ENCODE data around the gene MAP1B.
A peak's percentile ranks its signal among the peaks of the same experiment; 100 is the strongest.

Gene MAP1B

DNA sequence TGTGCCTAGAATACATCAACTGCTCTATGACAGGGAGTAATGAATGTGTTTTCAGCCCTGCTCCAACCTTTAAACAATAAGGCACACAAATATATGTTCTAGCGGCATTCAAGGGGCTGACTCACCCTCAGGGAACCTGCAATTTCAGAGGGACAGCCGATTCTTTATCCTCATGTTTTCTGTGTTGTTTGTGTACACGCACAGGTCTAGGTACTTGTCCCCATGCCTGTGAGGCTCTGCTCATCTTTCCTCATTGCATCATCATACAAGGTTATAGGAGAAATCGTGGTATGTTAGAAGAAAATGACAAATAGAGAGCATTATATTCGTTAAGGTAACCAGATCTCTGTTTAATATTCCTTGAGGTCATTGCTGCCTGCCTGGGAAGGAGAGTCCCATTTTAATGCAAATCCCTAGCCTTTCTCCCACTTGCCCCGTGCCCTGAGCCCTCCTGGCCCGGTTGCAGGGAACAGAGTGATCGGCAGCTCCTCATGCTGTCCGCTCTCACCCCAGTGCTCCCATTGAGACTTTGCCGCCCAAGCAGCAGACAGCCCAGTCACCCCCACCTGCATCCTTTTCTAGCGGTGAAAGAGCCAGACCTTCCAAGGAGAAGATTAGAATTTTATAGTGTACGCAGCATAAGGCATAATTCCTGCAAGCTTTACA, 14.6 kb downstream of the MAP1B start:
- no peak for DNase-seq (ENCODE audit: low read depth)
- TF ChIP-seq, protein P1, sequence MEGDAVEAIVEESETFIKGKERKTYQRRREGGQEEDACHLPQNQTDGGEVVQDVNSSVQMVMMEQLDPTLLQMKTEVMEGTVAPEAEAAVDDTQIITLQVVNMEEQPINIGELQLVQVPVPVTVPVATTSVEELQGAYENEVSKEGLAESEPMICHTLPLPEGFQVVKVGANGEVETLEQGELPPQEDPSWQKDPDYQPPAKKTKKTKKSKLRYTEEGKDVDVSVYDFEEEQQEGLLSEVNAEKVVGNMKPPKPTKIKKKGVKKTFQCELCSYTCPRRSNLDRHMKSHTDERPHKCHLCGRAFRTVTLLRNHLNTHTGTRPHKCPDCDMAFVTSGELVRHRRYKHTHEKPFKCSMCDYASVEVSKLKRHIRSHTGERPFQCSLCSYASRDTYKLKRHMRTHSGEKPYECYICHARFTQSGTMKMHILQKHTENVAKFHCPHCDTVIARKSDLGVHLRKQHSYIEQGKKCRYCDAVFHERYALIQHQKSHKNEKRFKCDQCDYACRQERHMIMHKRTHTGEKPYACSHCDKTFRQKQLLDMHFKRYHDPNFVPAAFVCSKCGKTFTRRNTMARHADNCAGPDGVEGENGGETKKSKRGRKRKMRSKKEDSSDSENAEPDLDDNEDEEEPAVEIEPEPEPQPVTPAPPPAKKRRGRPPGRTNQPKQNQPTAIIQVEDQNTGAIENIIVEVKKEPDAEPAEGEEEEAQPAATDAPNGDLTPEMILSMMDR (conservative IDR thresholded peaks at IDR 0.05; ENCODE audit: low read length), result no peak
- no peak overlapping the region for H3K4me3 ChIP-seq (ENCODE audit: low read length)

DNA sequence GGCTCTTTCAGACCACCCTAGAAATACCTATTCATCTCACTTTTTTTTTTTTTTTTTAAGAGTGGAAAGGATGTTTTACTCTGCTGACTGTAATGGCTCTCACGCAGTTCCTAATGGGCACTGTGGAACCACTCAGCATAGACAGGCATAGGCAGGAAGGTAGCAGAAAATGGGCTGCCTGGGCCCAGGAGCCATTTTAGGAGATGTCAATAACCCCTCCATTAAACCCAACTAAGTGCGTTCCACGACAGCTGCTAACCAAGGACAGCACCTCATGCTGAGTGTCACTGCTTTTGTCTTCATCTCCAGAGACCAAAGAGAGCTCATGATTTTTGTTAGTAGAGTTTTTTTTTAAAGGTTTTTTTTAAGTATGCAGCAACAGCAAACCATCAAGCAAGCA, 15.3 kb downstream of the MAP1B start:
- TF ChIP-seq, protein P1 (conservative IDR thresholded peaks at IDR 0.05; ENCODE audit: low read length), result no peak
- no peak for DNase-seq (ENCODE audit: low read depth)
- no peak overlapping the region for H3K4me3 ChIP-seq (ENCODE audit: low read length)

DNA sequence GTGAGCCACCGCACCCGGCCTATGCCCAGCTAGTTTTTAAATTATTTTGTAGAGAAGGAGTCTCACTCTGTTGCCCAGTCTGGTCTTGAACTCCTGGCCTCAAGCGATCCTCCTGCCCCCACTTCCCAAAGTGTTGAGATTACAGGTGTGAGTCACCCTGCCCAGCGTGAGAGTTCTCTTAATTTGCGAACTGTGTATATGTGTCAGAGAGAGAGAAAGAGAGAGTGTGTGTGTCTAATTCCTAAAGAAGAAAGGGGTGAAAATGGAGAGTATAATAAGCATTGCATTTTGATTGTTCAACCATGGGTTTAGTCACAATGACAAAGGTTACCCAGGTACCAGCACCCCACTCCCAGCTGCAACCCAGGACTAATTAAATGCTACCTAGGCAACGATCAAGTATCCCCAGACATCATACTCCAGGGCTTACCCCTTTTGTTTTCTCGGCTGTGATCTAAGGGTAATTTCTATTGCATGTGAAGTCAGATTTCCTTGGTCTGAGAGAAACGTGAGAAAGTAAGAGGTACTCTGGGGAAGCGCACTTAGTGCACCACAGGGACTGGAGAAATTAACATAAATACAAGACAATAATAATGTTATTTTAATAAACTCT, 16.6 kb downstream of the MAP1B start:
- no peak for DNase-seq (ENCODE audit: low read depth)
- no peak overlapping the region for H3K4me3 ChIP-seq (ENCODE audit: low read length)
- TF ChIP-seq, protein P1 (conservative IDR thresholded peaks at IDR 0.05; ENCODE audit: low read length), result no peak

DNA sequence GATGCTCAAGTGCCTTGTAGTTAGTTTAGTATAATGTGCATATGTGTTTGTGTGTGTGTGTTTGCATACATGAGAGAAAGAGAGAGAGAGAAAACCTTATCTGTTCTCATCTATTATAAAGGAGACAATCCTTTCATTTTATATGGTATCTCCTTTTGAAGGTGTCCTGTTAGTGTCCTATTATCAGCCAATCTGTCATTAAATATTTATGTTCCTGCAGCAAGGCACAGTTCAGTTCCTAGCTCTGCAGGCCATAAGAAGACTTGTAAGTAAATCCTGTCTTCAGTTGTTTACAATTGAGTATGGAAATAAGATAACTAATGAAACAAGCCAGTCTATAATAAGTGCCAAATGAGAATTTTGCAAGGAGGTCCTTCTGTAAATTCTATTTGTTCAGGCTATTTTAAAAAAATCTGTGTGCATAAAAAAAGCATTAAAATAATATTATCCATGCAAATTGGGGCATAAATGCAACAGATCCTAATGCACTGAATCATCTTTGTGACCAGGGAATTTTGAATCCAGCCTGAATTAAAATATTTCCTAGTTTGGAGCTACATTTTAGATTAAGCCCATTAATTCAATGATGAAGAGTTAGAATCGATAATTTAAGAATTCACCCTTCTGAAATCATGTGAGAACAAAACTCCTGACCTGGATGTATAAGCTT, 18.1 kb downstream of the MAP1B start:
- TF ChIP-seq, protein P1 (conservative IDR thresholded peaks at IDR 0.05; ENCODE audit: low read length), result no peak
- no peak overlapping the region for H3K4me3 ChIP-seq (ENCODE audit: low read length)

DNA sequence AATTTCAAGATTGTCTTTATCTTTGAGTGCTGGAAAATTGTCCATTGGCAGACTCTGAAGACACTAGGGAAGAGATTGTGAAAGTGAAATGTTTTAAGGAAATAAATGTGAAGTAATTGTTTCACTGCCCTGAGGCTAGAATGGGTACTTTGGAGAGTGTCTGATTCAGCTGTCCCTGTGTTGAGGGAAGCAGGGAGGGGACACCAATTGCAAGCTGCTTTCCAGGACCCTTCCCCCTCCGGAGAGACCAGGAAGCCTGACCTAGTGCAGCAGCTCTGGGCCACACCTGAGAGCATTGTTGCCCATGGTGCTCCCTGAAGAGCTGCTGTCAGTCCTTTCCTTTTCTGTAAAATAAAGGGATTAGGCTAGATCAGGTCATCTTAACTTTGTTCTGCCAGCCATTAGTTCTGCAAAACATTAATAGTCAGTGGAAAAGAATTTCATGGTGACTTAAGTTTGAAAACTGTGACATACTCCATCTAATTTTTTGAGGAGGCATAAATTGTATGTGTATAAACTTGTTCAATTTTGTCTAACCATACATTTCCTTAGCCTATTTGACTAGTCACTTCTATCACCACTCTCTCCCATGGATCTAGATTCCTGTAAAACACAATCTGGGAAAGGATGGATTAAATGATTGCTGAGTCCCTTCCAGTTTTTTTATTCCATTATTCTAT, 18.8 kb downstream of the MAP1B start:
- H3K4me3 ChIP-seq (ENCODE audit: low read length), result no peak overlapping the region
- no peak for DNase-seq (ENCODE audit: low read depth)
- TF ChIP-seq, protein P1 (conservative IDR thresholded peaks at IDR 0.05; ENCODE audit: low read length), result no peak

More for the DNA sequence above, 18.1 kb downstream of the MAP1B start:
- no peak for DNase-seq (ENCODE audit: low read depth)

DNA sequence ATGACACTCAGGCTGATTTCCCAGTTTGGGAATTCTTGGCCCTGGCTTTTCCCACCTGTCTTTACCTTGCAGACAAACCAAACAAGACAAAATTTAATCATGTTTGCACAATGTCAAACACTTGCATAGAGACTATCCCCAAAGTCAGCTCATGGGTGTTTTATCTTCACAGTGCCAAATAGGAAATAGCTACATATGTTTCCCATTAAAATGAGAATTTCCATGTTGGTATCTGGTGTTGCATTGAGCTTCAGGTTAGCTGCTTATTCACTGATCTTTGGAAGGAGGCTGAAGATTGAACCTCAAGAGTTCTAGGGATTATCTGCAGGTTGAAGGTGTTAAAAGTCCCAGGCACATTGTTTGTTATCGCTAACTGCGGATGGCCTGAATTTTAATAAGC, 19.5 kb downstream of the MAP1B start:
- peak; percentile 73 for DNase-seq (ENCODE audit: low read depth)
- no peak overlapping the region for H3K4me3 ChIP-seq (ENCODE audit: low read length)
- TF ChIP-seq, protein P1 (conservative IDR thresholded peaks at IDR 0.05; ENCODE audit: low read length), result no peak
